HL-60 (cell line): ENCODE measurements around the gene TRPM1.

ENCODE experiments used
- DNase-seq, 2 experiments: peaks; one replicate each; pipeline ENCODE4 v3.0.0-alpha.2; 2010 to 2020; ENCODE audit warnings: low read depth in 1 of 2, low spot score in 1 of 2
- H3K27ac ChIP-seq: fragments of 250-450 bp; sonication (Bioruptor Pico); replicated peaks from 2 replicates; pipeline ENCODE4 v1.5.1; 2020; ENCODE audit warnings: mild to moderate bottlenecking, moderate library complexity
- H3K27me3 ChIP-seq: fragments of 250-450 bp; sonication (Bioruptor Pico); 2 replicates; pipeline ENCODE4 v1.5.1; 2021; ENCODE audit warnings: mild to moderate bottlenecking, moderate library complexity; ENCODE audit not compliant: insufficient read depth, poor library complexity, severe bottlenecking
- H3K4me3 ChIP-seq: replicated peaks from 2 replicates; pipeline ENCODE4 v1.5.1; 2011; ENCODE audit warnings: mild to moderate bottlenecking, control low read depth, low read length; ENCODE audit not compliant: insufficient read depth
- CTCF ChIP-seq: IDR thresholded peaks from one replicate; pipeline ENCODE4 v1.5.1; 2011; ENCODE audit warnings: low read length, control low read depth, inconsistent platforms; ENCODE audit not compliant: insufficient read depth
- GABPA ChIP-seq: IDR thresholded peaks from 2 replicates; pipeline ENCODE4 v1.6.1; 2012; ENCODE audit warnings: low read depth
- POLR2AphosphoS5 ChIP-seq: IDR thresholded peaks from 2 replicates; pipeline ENCODE4 v1.6.1; 2012; ENCODE audit warnings: low read depth
- REST ChIP-seq: IDR thresholded peaks from 2 replicates; pipeline ENCODE4 v1.6.1; 2012; ENCODE audit warnings: low read depth; ENCODE audit not compliant: insufficient replicate concordance
- SPI1 ChIP-seq: IDR thresholded peaks from 2 replicates; pipeline ENCODE4 v1.6.1; 2012; ENCODE audit warnings: low read depth, mild to moderate bottlenecking, borderline replicate concordance

Gene TRPM1

GRCh38 chr15:31098953-31099740 lies 2.4 kb downstream of the TRPM1 start:
- Histone ChIP-seq H3K4me3 (no peak overlapping the region), H3K27me3 (no peaks in the 10 kb centered on the region), H3K27ac (no peak overlapping the region)
- no peak for DNase-seq
- no peak for TF ChIP-seq CTCF
- no peak for TF ChIP-seq GABPA
- no peak for TF ChIP-seq SPI1
- no peak for TF ChIP-seq POLR2AphosphoS5
- TF ChIP-seq REST = no peak

- TF ChIP-seq SPI1 = no peak
- TF ChIP-seq POLR2AphosphoS5 = no peak
- TF ChIP-seq CTCF = no peak
- TF ChIP-seq GABPA = no peak
- no peak for TF ChIP-seq REST
- DNase-seq = no peak
- Histone ChIP-seq H3K4me3 (no peak overlapping the region), H3K27me3 (no peaks in the 10 kb centered on the region), H3K27ac (no peak overlapping the region)
Measured at GRCh38 chr15:31098491-31098917, 3.0 kb downstream of the TRPM1 start.

GRCh38 chr15:31096563-31096962 lies 5.0 kb downstream of the TRPM1 start:
- Histone ChIP-seq H3K27ac (no peak overlapping the region), H3K4me3 (no peak overlapping the region), H3K27me3 (no peaks in the 10 kb centered on the region)
- no peak for DNase-seq
- TF ChIP-seq SPI1 = no peak
- no peak for TF ChIP-seq GABPA
- TF ChIP-seq POLR2AphosphoS5 = no peak
- no peak for TF ChIP-seq REST
- TF ChIP-seq CTCF = no peak
